Liver (tissue), 9 donors: ENCODE data around the gene CARS2. TPM values are rescaled to one million over a fixed set of nuclear protein-coding genes. Genes with fewer than 3 reads are reported as not detected.
"Not testable (repeated sequence)": the region's sequence is repeated elsewhere in the genome, so short reads cannot be mapped to it uniquely, and the experiment has no call there.

Experiments
- DNase-seq: peaks from one replicate; pipeline ENCODE4 v3.0.0-alpha.2; 2017; ENCODE audit warnings: low spot score
- H3K27ac ChIP-seq, 2 donors: one replicate each; pipeline ENCODE4 v1.7.0; 2013; ENCODE audit warnings: inconsistent platforms in 2 of 2, low read length in 2 of 2, control low read depth in 1 of 2, low read depth in 1 of 2, mild to moderate bottlenecking in 1 of 2
- H3K27me3 ChIP-seq, 4 donors: one replicate each; pipeline versions ENCODE4 v1.6.1 to v1.7.0; 2013; ENCODE audit warnings: low read length in 3 of 4, inconsistent platforms in 1 of 4, mild to moderate bottlenecking in 1 of 4, moderate library complexity in 1 of 4; ENCODE audit not compliant: control insufficient read depth in 4 of 4, insufficient read depth in 4 of 4
- H3K36me3 ChIP-seq, 4 donors: one replicate each; pipeline versions ENCODE4 v1.6.1 to v1.7.0; 2013; ENCODE audit warnings: low read length in 3 of 4, mild to moderate bottlenecking in 3 of 4, low read depth in 1 of 4, moderate library complexity in 1 of 4; ENCODE audit not compliant: control insufficient read depth in 4 of 4, insufficient read depth in 3 of 4
- H3K4me1 ChIP-seq, 4 donors: one replicate each; pipeline versions ENCODE4 v1.6.1 to v1.7.0; 2013; ENCODE audit warnings: low read length in 3 of 4, mild to moderate bottlenecking in 3 of 4, moderate library complexity in 1 of 4; ENCODE audit not compliant: control insufficient read depth in 4 of 4, insufficient read depth in 4 of 4
- H3K4me3 ChIP-seq, 3 donors: one replicate each; pipeline versions ENCODE4 v1.6.1 to v1.7.0; 2013; ENCODE audit warnings: low read length in 3 of 3, control low read depth in 1 of 3, low read depth in 1 of 3, mild to moderate bottlenecking in 1 of 3
- H3K9ac ChIP-seq, 2 donors: one replicate each; pipeline ENCODE4 v1.7.0; 2013; ENCODE audit warnings: low read length in 2 of 2, mild to moderate bottlenecking in 2 of 2, moderate library complexity in 2 of 2, control low read depth in 1 of 2, low read depth in 1 of 2
- H3K9me3 ChIP-seq, 4 donors: one replicate each; pipeline versions ENCODE4 v1.6.1 to v1.7.0; 2013; ENCODE audit warnings: low read length in 3 of 4; ENCODE audit not compliant: control insufficient read depth in 4 of 4
- ATF3 ChIP-seq: IDR thresholded peaks from 2 replicates; pipeline ENCODE4 v1.6.1; 2016; ENCODE audit warnings: antibody characterized with exemption
- CTCF ChIP-seq: fragments of 150-350 bp; IDR thresholded peaks from 2 replicates; pipeline ENCODE4 v1.5.1; 2017; ENCODE audit warnings: improper control_type of control experiment, low read depth, low read length; ENCODE audit not compliant: missing input control
- EGR1 ChIP-seq, 2 donors: IDR thresholded peaks; 2 replicates each; pipeline ENCODE4 v1.6.1; 2016 to 2018; ENCODE audit warnings: antibody characterized with exemption in 2 of 2, low read depth in 2 of 2
- FOXA1 ChIP-seq: IDR thresholded peaks from 2 replicates; pipeline ENCODE4 v1.6.1; 2016; ENCODE audit warnings: antibody characterized with exemption
- FOXA2 ChIP-seq: IDR thresholded peaks from 2 replicates; pipeline ENCODE4 v1.6.1; 2016; ENCODE audit warnings: antibody characterized with exemption
- GABPA ChIP-seq, 2 donors: IDR thresholded peaks in 1 of 2; conservative IDR thresholded peaks in 1 of 2; 2 replicates each; pipeline ENCODE4 v1.6.1; 2016; ENCODE audit warnings: antibody characterized with exemption in 2 of 2, mild to moderate bottlenecking in 1 of 2, moderate library complexity in 1 of 2
- HNF4A ChIP-seq, 2 donors: conservative IDR thresholded peaks; 2 replicates each; pipeline ENCODE4 v1.6.1; 2016; ENCODE audit warnings: antibody characterized with exemption in 2 of 2, mild to moderate bottlenecking in 2 of 2
- HNF4G ChIP-seq: IDR thresholded peaks from 2 replicates; pipeline ENCODE4 v1.6.1; 2016; ENCODE audit warnings: antibody characterized with exemption
- JUND ChIP-seq, 2 donors: IDR thresholded peaks; 2 replicates each; pipeline ENCODE4 v1.6.1; 2016; ENCODE audit warnings: antibody characterized with exemption in 2 of 2
- MAX ChIP-seq: IDR thresholded peaks from 2 replicates; pipeline ENCODE4 v1.6.1; 2016; ENCODE audit warnings: antibody characterized with exemption
- NR2F2 ChIP-seq: IDR thresholded peaks from 2 replicates; pipeline ENCODE4 v1.6.1; 2016; ENCODE audit warnings: antibody characterized with exemption
- RAD21 ChIP-seq, 2 donors: IDR thresholded peaks; 2 replicates each; pipeline ENCODE4 v1.6.1; 2016; ENCODE audit warnings: antibody characterized with exemption in 2 of 2, mild to moderate bottlenecking in 2 of 2
- REST ChIP-seq: IDR thresholded peaks from 2 replicates; pipeline ENCODE4 v1.6.1; 2016; ENCODE audit warnings: antibody characterized with exemption, mild to moderate bottlenecking
- RXRA ChIP-seq, 2 donors: IDR thresholded peaks; 2 replicates each; pipeline ENCODE4 v1.6.1; 2017 to 2018; ENCODE audit warnings: antibody characterized with exemption in 2 of 2, mild to moderate bottlenecking in 1 of 2
- SP1 ChIP-seq: IDR thresholded peaks from 2 replicates; pipeline ENCODE4 v1.6.1; 2018; ENCODE audit warnings: antibody characterized with exemption, mild to moderate bottlenecking
- TAF1 ChIP-seq: conservative IDR thresholded peaks from 2 replicates; pipeline ENCODE4 v1.6.1; 2016; ENCODE audit warnings: antibody characterized with exemption, mild to moderate bottlenecking
- YY1 ChIP-seq: IDR thresholded peaks from 2 replicates; pipeline ENCODE4 v1.6.1; 2016; ENCODE audit warnings: antibody characterized with exemption, mild to moderate bottlenecking
- ZBTB33 ChIP-seq: IDR thresholded peaks from 2 replicates; pipeline ENCODE4 v1.6.1; 2016; ENCODE audit warnings: antibody characterized with exemption
- WGBS: extraction: QIAGEN DNeasy Blood & Tissue Kit; methylation state at CpG from one replicate; pipeline ENCODE4 v1.1.7; 2013; 5-methylcytosine and 5-hydroxymethylcytosine counted together
- polyA plus RNA-seq, 2 donors: library from polyadenylated mRNA; stranded (reverse) in 1 of 2; unstranded in 1 of 2; fragments of 200-250 nt in 1 of 2; fragments of >200 nt in 1 of 2; fragmentation: Nextera tagmentation in 1 of 2; extraction: Ambion mirVana in 1 of 2; gene quantifications; one replicate each; pipeline versions ENCODE4 v1.2.1 to v1.2.3, GENCODE V29; 2013 to 2015
- total RNA-seq, 2 donors: library from RNA; depleted of rRNA; stranded (reverse); fragments of >200 nt; gene quantifications; one replicate each; pipeline ENCODE4 v1.2.3, GENCODE V29; 2014
- donor health status: healthy.
- donor health status: healthy.
- donor health status: healthy.
- donor health status: healthy.
- donor health status: healthy.

CARS2 gene
- total and polyA plus RNA-seq, 4 donors: 28.6 to 44.0 (median 31.4) TPM

GRCh38 chr13:110697842-110698241, 8.1 kb downstream of the CARS2 start:
- WGBS: 91% methylated on average over 4 of the region's 4 CpGs
- Histone ChIP-seq H3K27me3 (no peaks in the 10 kb centered on the region), H3K4me3 (no peak overlapping the region), H3K4me1 (no peaks in the 10 kb centered on the region), H3K27ac (no peak overlapping the region), H3K36me3 (peaks cover 9 to 33% (median 14%) of the 10 kb centered on the region in 4 donors), H3K9me3 (no peaks in the 10 kb centered on the region), H3K9ac (no peak overlapping the region)
- no peak for DNase-seq
- TF ChIP-seq SP1 (no peak), ATF3 (no peak), HNF4A (conservative IDR thresholded peaks at IDR 0.05) (no peak), EGR1 (IDR thresholded peaks at IDR 0.05; ENCODE audit: low read depth in 2 of 2) (no peak)

- Histone ChIP-seq H3K36me3 (peaks cover 6 to 33% (median 14%) of the 10 kb centered on the region in 4 donors), H3K9me3 (no peaks in the 10 kb centered on the region), H3K4me3 (no peak overlapping the region), H3K4me1 (no peaks in the 10 kb centered on the region), H3K9ac (no peak overlapping the region), H3K27ac (no peak overlapping the region), H3K27me3 (no peaks in the 10 kb centered on the region)
- TF ChIP-seq JUND (IDR thresholded peaks at IDR 0.05): no peak
- TF ChIP-seq NR2F2: no peak
- no peak for TF ChIP-seq SP1
- no peak for TF ChIP-seq EGR1 (IDR thresholded peaks at IDR 0.05; ENCODE audit: low read depth in 2 of 2)
- TF ChIP-seq ATF3: no peak
- TF ChIP-seq MAX: no peak
- TF ChIP-seq RAD21 (IDR thresholded peaks at IDR 0.05): no peak
- no peak for TF ChIP-seq HNF4A (conservative IDR thresholded peaks at IDR 0.05)
- TF ChIP-seq YY1: no peak
- TF ChIP-seq TAF1: no peak
- TF ChIP-seq HNF4G: no peak
- no peak for TF ChIP-seq CTCF
- TF ChIP-seq ZBTB33: no peak
- TF ChIP-seq REST: no peak
- no peak for TF ChIP-seq RXRA (IDR thresholded peaks at IDR 0.05)
- TF ChIP-seq GABPA (IDR thresholded peaks at IDR 0.05 in 1 of 2, conservative IDR thresholded peaks at IDR 0.05 in 1 of 2): no peak
- TF ChIP-seq FOXA1: no peak
- no peak for TF ChIP-seq FOXA2
- 94% methylated on average over 10 of the region's 10 CpGs for WGBS
- DNase-seq: no peak
Observed at GRCh38 chr13:110696776-110697175, 9.1 kb downstream of the CARS2 start.

GRCh38 chr13:110695774-110696173, 10.1 kb downstream of the CARS2 start:
- not testable (repeated sequence) for H3K4me1 ChIP-seq, DNase-seq, H3K9ac ChIP-seq, H3K9me3 ChIP-seq, H3K4me3 ChIP-seq, H3K27ac ChIP-seq, H3K27me3 ChIP-seq
- H3K36me3 ChIP-seq: peaks cover 6 to 26% (median 14%) of the 10 kb centered on the region in 4 donors
- 94% methylated on average over 7 of the region's 7 CpGs for WGBS
